ENCODE measurements around the gene CELF5.

CELF5 gene

DNA sequence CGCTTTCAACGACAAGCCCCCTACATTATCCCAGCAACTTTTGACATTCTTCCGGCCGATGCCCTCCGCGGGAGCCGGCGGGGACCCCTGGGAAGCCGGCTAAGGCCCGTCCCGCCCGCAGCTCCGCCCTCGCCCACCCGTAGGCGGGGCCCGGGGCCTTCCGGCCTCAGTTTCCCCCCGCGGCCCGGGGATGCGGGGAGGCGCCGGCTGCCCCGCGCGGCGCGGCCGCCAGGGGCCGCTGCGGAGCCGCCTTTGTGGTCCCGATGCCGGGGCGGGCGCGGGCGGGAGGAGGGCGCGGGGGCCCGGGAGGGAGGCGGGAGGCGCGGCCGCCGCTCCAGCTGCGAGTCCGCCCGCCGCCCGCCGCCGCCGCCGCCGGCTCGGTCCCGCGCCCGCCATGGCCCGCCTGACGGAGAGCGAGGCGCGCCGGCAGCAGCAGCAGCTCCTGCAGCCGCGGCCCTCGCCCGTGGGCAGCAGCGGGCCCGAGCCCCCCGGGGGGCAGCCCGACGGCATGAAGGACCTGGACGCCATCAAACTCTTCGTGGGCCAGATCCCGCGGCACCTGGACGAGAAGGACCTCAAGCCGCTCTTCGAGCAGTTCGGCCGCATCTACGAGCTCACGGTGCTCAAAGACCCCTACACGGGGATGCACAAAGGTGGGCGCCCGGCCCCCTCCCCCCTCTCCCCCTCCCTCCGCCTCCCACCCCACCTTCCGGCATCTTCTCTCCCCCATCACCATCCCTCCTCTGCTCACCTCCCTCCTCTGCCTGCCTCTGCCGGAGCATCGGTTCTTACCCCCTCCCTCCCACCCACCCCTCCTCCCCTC lies at the start of gene CELF5:
Gene CELF5, plus strand, starts transcription at position 316 of the 823 bp plus-strand sequence. Its CDS starts 79 bp downstream, at position 395.
- DNase-seq (ENCODE audit: low spot score) = peak; percentile 49

DNA sequence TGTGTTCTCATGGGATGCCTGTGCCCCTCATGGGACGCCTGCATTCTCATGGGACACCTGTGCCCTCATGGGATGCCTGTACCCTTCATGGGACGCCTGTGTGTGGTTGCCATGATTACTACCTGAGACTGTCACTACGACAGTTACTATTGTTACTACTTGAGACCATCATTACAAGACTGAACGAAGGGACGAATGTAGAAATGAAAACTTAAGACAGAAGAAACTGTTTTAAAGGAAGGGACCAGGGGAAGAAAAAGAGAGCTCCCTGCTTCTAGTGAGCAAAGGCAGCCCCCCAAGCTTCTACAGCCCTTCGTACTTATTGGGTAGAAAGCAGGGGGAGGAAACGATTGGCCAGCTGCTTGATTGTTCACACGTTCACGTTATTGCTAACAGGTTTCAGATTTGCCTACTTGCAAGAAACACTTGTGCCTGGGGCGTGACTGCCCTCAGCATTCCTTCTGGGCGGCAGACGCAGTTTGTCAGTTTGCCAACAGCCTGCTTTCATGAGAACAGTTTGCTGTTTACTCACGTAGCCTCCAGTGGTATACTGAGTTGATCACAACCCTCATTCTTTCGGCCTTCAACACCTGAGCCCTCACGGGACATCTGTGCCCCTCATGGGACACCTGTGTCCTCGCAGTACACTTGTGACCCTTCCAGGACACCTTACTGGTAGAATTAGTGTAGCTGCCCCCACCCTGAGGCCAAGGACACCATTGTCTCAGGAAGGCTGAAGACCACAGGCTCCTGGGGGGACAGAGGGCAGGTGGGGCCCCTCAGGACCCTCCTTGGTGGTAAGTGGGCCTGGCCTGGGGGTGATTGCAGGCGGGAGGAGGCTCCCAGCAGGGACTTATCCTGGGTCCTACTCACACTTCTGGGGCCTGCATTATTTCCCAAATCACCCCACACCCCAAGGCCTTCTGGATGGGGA lies 48.4 kb upstream of the CELF5 start:
- no peak for DNase-seq (ENCODE audit: low spot score)

GRCh38 chr19:3176715-3177501 lies 47.6 kb upstream of the CELF5 start:
- no peak for DNase-seq (ENCODE audit: low spot score)

DNA sequence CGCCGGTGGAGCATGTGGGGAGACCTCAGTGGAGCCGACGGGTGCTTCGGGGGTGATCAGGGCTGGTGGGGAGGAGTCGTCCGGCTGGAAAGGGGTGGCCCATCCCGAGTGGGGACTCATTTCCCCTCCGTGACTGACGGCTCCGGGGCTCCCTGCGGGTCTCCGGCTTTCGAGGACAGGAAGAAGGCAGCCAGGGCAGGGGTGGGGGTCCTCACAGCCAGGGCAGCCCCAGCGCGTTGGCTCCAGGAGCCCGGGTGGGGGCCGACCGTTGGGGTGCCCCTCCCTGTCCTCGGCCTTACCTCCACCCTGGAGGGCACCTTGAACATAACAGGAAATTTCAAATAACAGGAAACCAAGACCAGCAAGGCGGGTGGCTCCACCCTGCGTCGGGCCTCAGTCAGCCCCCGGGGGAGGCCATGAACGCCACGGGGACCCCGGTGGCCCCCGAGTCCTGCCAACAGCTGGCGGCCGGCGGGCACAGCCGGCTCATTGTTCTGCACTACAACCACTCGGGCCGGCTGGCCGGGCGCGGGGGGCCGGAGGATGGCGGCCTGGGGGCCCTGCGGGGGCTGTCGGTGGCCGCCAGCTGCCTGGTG lies 46.0 kb upstream of the CELF5 start, which contains the start of gene S1PR4:
Gene S1PR4, plus strand, starts transcription at position 393 of the 596 bp plus-strand sequence. Its CDS starts 24 bp downstream, at position 417.
- DNase-seq (ENCODE audit: low spot score) = no peak

DNA sequence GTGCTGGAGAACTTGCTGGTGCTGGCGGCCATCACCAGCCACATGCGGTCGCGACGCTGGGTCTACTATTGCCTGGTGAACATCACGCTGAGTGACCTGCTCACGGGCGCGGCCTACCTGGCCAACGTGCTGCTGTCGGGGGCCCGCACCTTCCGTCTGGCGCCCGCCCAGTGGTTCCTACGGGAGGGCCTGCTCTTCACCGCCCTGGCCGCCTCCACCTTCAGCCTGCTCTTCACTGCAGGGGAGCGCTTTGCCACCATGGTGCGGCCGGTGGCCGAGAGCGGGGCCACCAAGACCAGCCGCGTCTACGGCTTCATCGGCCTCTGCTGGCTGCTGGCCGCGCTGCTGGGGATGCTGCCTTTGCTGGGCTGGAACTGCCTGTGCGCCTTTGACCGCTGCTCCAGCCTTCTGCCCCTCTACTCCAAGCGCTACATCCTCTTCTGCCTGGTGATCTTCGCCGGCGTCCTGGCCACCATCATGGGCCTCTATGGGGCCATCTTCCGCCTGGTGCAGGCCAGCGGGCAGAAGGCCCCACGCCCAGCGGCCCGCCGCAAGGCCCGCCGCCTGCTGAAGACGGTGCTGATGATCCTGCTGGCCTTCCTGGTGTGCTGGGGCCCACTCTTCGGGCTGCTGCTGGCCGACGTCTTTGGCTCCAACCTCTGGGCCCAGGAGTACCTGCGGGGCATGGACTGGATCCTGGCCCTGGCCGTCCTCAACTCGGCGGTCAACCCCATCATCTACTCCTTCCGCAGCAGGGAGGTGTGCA lies 45.3 kb upstream of the CELF5 start:
- DNase-seq (ENCODE audit: low spot score) = no peak

DNA sequence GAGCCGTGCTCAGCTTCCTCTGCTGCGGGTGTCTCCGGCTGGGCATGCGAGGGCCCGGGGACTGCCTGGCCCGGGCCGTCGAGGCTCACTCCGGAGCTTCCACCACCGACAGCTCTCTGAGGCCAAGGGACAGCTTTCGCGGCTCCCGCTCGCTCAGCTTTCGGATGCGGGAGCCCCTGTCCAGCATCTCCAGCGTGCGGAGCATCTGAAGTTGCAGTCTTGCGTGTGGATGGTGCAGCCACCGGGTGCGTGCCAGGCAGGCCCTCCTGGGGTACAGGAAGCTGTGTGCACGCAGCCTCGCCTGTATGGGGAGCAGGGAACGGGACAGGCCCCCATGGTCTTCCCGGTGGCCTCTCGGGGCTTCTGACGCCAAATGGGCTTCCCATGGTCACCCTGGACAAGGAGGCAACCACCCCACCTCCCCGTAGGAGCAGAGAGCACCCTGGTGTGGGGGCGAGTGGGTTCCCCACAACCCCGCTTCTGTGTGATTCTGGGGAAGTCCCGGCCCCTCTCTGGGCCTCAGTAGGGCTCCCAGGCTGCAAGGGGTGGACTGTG lies 44.6 kb upstream of the CELF5 start:
- DNase-seq (ENCODE audit: low spot score) = no peak

- DNase-seq (ENCODE audit: low spot score) = no peak
Observed at GRCh38 chr19:3183721-3184641, 40.5 kb upstream of the CELF5 start.

DNA sequence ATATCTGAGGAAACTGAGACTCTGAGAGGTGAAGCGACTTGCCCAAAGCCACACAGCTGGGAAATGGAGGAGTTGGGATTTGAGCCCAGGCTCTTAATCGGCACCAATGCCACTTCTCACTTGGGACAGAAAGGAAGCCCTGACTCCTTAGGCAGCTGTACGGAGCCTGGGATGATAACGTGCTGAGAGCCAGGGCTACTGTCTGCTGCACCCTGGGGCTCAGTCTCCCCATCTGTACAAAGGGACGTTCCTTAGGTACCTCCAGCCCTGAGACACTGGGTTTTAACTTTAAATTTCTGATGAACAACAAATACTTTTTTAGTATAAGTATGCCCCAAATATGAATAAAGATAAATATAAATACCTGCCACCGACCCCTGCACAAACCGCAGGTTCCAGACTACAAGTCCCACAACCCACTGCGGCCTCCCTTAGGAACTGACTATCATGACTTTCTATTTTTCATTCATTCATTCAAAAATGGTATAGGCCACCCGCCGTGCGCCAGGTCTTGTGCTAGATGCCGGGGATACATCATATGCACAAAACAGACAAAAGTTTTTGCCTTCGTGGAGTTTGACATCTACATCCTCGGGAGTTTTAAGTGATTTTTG lies 39.5 kb upstream of the CELF5 start:
- no peak for DNase-seq (ENCODE audit: low spot score)

DNA sequence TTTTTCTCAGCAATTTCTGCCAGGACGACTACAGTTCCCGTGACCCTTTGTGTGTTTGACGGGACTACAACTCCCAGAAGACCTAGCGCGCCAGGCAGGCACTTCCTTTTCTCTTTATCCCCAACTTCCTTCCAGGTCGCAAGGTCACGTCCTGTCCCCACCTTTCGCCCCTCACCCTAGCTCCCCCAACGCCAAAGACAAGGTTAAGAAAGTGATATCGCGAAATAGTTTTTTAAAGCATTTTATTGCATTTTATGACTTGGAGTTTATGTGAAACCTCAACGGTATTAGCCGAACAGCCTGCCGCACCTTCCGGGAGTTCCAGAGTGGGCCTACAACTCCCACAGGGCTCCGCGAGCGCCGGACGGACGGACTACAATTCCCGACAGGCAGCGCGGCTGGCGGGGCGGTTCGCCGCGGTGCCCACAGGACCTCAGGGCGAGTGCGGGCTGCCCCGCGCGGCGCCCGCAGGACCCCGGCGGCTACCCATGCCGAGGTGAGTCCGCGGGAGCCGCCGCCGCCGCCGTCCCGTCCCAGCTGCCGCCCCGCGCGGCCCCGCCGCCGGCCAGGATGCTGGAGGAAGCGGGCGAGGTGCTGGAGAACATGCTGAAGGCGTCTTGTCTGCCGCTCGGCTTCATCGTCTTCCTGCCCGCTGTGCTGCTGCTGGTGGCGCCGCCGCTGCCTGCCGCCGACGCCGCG lies 38.9 kb upstream of the CELF5 start, which contains the start of gene NCLN:
Gene NCLN, plus strand, starts transcription at position 470 of the 699 bp plus-strand sequence. Its CDS starts 101 bp downstream, at position 571.
- DNase-seq (ENCODE audit: low spot score) = peak; percentile 98

DNA sequence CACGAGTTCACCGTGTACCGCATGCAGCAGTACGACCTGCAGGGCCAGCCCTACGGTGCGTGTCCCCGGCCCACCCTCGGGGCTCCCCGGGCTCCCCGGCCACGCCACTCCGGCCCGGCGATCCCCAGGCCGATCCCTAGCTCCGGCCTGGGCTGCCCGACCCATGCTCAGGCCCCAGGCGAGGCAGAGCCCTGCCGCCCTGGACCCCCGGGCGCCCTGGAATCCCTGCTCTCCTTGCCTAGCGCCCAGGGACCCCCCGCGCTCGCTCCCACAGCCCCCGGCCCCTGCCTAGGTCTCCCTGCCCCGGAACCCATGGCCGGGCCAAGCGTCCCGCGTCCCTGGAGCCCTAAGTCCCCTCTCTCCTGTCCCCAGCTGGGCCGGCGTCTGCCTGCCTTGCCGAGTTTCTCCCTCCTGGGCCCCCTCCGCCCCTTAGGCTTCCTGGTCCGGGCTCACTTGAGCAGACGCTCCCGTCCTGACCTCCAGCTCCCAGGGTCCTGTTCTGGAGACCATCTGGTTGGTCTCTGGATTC lies 38.2 kb upstream of the CELF5 start:
- DNase-seq (ENCODE audit: low spot score) = no peak

DNA sequence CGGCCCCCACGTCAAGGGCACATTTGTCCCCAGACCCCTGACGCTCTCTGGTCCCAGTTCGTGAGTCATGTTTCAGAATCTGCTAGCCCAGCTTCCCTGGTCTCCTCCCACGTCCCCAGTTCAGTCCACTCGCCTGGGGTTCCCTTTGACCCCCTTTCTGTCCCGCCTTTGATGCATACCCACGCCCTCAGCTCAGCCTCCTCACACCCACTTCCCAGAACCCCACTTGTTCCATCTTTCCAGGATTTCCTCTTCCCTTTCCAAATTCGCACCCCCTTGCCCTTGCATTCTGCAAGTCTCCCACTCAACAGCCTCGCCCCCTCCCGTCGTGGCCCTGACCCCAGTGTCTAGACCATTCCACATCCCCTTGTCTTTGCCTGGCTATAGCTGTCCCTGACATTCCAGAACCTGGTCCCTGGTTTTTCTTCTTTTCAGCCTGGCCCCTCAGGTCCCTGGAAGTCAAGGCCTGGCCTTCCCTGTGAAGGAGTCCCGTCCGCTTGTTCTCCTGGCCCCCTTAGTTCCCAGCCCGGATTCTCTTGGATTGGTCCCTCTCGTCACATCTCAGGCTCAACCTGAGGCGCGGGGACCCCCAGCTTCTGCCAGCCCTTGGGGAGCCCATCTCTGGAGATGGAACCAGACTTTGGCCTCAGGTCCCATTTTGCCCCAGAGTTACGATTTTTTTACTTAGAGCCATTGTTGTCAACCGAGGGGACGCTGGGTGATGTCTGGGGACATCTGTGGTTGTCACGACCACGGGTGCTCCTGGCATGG lies 37.4 kb upstream of the CELF5 start:
- no peak for DNase-seq (ENCODE audit: low spot score)

- DNase-seq (ENCODE audit: low spot score) = no peak
Observed at GRCh38 chr19:3187662-3188511, 36.6 kb upstream of the CELF5 start.

DNA sequence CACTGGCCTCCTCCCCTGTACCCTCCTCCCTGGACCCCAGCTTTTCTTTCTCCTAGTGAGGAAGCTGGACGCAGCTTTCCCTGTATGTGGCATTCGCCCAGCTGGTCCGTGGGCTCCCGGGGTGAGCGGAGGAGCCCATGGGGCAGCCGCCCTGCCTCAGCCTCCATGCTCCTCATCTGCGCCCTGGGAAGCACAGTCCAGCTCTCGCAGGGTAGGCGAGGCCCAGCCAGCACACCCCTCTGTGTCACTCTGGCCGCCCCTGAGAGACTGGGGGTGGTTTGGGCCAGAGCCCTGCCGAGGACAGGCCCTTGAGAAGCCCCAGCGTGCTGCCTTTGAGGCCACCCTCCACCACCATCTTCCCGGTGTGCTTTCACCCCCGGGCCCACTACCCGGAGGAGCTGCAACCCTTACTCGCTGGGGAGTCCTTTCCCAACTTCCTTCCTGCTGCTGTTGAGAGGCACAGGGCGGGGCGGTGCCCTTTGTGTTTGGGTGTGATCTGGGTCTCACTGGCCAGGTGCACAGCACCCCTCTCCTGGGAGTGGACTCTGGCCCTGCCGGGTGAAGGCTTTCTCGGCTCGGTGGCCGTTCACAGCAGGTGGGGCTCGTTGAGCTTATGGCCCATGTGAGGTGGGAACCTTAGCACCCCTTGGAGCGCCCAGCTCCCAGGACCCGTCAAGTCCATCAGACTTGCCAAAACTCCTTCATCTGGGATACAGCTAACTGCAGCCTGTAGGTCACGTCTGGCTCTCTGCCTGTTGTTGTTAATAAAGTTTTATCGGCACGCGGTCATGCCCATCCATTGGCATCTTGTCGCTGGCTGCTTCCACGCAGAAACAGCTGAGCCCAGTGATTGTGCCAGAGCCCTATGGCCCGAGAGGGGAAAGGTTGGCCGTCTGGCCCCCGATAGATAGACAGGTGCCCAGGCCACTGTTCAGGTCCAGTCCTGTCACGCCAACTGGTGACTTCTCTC lies 35.5 kb upstream of the CELF5 start:
- DNase-seq (ENCODE audit: low spot score) = no peak

- no peak for DNase-seq (ENCODE audit: low spot score)
Observed at GRCh38 chr19:3189702-3190469, 34.6 kb upstream of the CELF5 start.
